ENCODE results near the gene MACROH2A2.

The MACROH2A2 gene

GRCh38 chr10:70135684-70136083 lies 83.0 kb downstream of the MACROH2A2 start:
- no peak for DNase-seq (ENCODE audit: low read depth)
- H3K4me3 ChIP-seq (ENCODE audit: low read length), result no peak overlapping the region
- no peak for TF ChIP-seq CTCF (conservative IDR thresholded peaks at IDR 0.05; ENCODE audit: low read depth, low read length)

- no peak overlapping the region for H3K4me3 ChIP-seq (ENCODE audit: low read length)
- no peak for DNase-seq (ENCODE audit: low read depth)
These were observed 84.5 kb downstream of the MACROH2A2 start for GRCh38 chr10:70137135-70137534.

GRCh38 chr10:70137927-70138883 lies 85.6 kb downstream of the MACROH2A2 start:
- no peak for TF ChIP-seq CTCF (conservative IDR thresholded peaks at IDR 0.05; ENCODE audit: low read depth, low read length)
- DNase-seq (ENCODE audit: low read depth), result no peak

More at GRCh38 chr10:70137135-70137534, 84.5 kb downstream of the MACROH2A2 start:
- TF ChIP-seq CTCF (conservative IDR thresholded peaks at IDR 0.05; ENCODE audit: low read depth, low read length), result no peak

GRCh38 chr10:70139151-70139996 lies 86.7 kb downstream of the MACROH2A2 start:
- no peak overlapping the region for H3K4me3 ChIP-seq (ENCODE audit: low read length)

More at GRCh38 chr10:70137927-70138883, 85.6 kb downstream of the MACROH2A2 start:
- H3K4me3 ChIP-seq (ENCODE audit: low read length), result no peak overlapping the region

GRCh38 chr10:70139997-70140250 lies 87.3 kb downstream of the MACROH2A2 start:
- H3K4me3 ChIP-seq (ENCODE audit: low read length), result no peak overlapping the region
- no peak for TF ChIP-seq CTCF (conservative IDR thresholded peaks at IDR 0.05; ENCODE audit: low read depth, low read length)
- no peak for DNase-seq (ENCODE audit: low read depth)

More at GRCh38 chr10:70139151-70139996, 86.7 kb downstream of the MACROH2A2 start:
- no peak for TF ChIP-seq CTCF (conservative IDR thresholded peaks at IDR 0.05; ENCODE audit: low read depth, low read length)
- DNase-seq (ENCODE audit: low read depth), result no peak

GRCh38 chr10:70140297-70140696 lies 87.7 kb downstream of the MACROH2A2 start:
- DNase-seq (ENCODE audit: low read depth), result no peak
- no peak for TF ChIP-seq CTCF (conservative IDR thresholded peaks at IDR 0.05; ENCODE audit: low read depth, low read length)
- H3K4me3 ChIP-seq (ENCODE audit: low read length), result no peak overlapping the region
